ENCODE results near the gene MAP1LC3A.

Gene MAP1LC3A

GRCh38 chr20:34586488-34587163, 28.1 kb downstream of the MAP1LC3A start:
- no peak overlapping the region for H3K27ac ChIP-seq
- no peak overlapping the region for H3K4me3 ChIP-seq
- TF ChIP-seq, protein P1, sequence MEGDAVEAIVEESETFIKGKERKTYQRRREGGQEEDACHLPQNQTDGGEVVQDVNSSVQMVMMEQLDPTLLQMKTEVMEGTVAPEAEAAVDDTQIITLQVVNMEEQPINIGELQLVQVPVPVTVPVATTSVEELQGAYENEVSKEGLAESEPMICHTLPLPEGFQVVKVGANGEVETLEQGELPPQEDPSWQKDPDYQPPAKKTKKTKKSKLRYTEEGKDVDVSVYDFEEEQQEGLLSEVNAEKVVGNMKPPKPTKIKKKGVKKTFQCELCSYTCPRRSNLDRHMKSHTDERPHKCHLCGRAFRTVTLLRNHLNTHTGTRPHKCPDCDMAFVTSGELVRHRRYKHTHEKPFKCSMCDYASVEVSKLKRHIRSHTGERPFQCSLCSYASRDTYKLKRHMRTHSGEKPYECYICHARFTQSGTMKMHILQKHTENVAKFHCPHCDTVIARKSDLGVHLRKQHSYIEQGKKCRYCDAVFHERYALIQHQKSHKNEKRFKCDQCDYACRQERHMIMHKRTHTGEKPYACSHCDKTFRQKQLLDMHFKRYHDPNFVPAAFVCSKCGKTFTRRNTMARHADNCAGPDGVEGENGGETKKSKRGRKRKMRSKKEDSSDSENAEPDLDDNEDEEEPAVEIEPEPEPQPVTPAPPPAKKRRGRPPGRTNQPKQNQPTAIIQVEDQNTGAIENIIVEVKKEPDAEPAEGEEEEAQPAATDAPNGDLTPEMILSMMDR (IDR thresholded peaks at IDR 0.05): no peak
- DNase-seq (ENCODE audit: low spot score): no peak

DNA sequence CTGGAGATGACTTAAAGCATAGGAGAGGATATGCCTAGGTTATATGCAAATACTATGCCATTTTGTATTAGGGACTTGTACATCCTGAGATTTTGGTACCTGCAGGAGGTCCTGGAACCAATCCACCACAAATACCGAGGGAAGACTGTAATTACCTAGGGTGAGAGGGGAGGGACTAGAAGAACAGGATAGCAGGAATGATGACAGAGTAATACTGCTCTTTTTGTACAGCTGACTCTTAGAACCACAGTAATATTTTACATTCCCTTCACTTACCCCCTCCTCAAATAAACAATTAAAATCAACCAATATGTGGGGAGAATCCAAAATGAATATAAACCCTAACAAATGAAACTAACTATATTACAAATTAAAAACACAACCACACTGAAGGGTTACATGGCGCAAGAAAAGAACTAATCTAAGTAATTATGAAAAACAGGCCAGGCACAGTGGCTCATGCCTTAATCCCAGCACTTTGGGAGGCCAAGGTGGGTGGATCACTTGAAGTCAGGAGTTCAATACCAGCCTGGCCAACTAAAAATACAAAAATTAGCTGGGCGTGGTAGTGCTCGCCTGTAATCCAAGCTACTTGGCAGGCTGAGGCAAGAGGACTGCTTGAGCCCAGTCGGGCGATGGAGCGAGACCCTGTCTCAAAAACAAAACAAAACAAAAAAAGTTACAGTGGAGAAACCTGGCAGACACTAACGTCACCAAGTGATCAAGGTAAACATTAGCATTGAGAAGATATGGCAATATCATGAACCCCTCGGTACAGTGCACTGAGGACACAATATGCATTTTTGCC, 37.1 kb downstream of the MAP1LC3A start:
- H3K4me3 ChIP-seq: no peak overlapping the region
- TF ChIP-seq, protein P1 (IDR thresholded peaks at IDR 0.05): no peak
- no peak for DNase-seq (ENCODE audit: low spot score)

GRCh38 chr20:34600892-34601653, 42.6 kb downstream of the MAP1LC3A start:
- no peak for DNase-seq (ENCODE audit: low spot score)
- TF ChIP-seq, protein P1 (IDR thresholded peaks at IDR 0.05): no peak
- no peak overlapping the region for H3K4me3 ChIP-seq
- peak overlapping the region; percentile 63 to 87 for H3K27ac ChIP-seq

More for the DNA sequence above, 37.1 kb downstream of the MAP1LC3A start:
- H3K27ac ChIP-seq: no peak overlapping the region

DNA sequence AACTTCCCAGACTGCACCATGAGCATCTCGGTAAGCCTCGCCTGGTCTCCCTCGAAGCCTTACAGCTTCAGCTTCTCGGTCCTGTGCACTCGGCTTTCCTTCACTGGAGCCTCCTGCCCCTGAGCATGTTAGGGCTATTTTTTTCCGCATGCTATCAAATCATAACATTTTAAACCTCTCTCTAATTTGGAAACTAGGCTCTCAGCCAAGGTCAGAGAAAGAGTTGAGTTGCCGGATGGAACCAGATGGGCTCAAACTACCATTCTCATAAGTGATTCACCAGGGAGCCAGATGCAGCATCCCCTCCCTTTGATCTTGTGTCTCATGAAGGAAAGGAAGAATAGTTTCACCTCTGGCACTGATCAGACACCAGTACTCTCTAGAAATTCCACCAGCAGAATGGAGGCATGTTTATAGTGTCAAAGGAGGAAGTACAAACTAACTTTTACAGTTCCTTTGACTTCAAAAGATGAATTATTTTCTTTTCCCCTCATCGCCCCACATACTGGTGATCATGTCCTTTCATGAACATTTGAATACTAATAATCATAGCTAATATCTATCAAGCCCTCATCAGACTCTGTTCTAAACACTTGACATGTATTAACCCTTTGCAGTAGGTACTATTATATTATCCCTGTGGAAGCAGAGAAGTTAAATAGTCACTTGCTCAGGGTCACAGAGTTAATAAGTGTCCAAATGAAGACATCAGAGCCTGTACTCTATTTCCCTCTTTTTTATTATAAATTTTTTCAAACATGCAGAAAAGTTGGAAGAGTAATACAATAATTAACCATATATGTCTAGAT, 46.7 kb downstream of the MAP1LC3A start:
- TF ChIP-seq, protein P1 (IDR thresholded peaks at IDR 0.05): no peak
- Histone ChIP-seq H3K4me3 (peak overlapping the region; percentile 35), H3K27ac (peak overlapping the region; percentile 53 to 70)
- no peak for DNase-seq (ENCODE audit: low spot score)

GRCh38 chr20:34607066-34607465, 48.5 kb downstream of the MAP1LC3A start:
- DNase-seq (ENCODE audit: low spot score): no peak
- Histone ChIP-seq H3K27ac (peak overlapping the region in 1 of 2 donors; percentile 47), H3K4me3 (no peak overlapping the region)
- TF ChIP-seq, protein P1 (IDR thresholded peaks at IDR 0.05): no peak

All from coronary artery (tissue), 2 donors.